ENCODE results near the gene IMP4.

- TF ChIP-seq MYC (IDR thresholded peaks at IDR 0.05; ENCODE audit: low read depth, low read length) = no peak
- no peak for TF ChIP-seq POLR2AphosphoS5 (IDR thresholded peaks at IDR 0.05; ENCODE audit: insufficient read depth, low read depth, low read length)
- TF ChIP-seq CTCF (IDR thresholded peaks at IDR 0.05; ENCODE audit: extremely low read depth in 1 of 2, insufficient read depth in 1 of 2, low read depth in 1 of 2, low read length in 2 of 2) = no peak
- TF ChIP-seq POLR2A (IDR thresholded peaks at IDR 0.05; ENCODE audit: low read depth, low read length) = no peak
These were observed 10.8 kb downstream of the IMP4 start for GRCh38 chr2:130353291-130354138.

All from endothelial cell of umbilical vein (primary cell).